ENCODE measurements around the gene SVEP1.

Gene SVEP1

GRCh38 chr9:110346325-110346724, 233.2 kb downstream of the SVEP1 start:
- Histone ChIP-seq H2AFZ (ENCODE audit: low read length) (no peak overlapping the region), H2BK12ac (ENCODE audit: low read length) (no peak overlapping the region), H4K8ac (ENCODE audit: low read depth, low read length) (no peak overlapping the region), H3K27ac (replicated peaks; ENCODE audit: low read length) (no peak overlapping the region), H2BK5ac (ENCODE audit: low read length) (no peak overlapping the region), H3K4me2 (ENCODE audit: insufficient read depth, low read length, poor library complexity, severe bottlenecking) (no peak overlapping the region), H3K36me3 (replicated peaks in 1 of 2; ENCODE audit: control insufficient read depth in 2 of 2, insufficient read depth in 2 of 2, low read length in 2 of 2) (no peaks in the 10 kb centered on the region), H3K4ac (ENCODE audit: low read length) (no peak overlapping the region), H2BK15ac (ENCODE audit: low read length) (no peak overlapping the region), H3K9ac (ENCODE audit: low read depth, low read length, poor library complexity) (no peak overlapping the region), H3K79me1 (ENCODE audit: low read depth, low read length) (no peaks in the 10 kb centered on the region), H4K91ac (ENCODE audit: low read depth, low read length, poor library complexity) (no peak overlapping the region), H3K23ac (ENCODE audit: low read depth, low read length, poor library complexity) (no peak overlapping the region), H2BK120ac (ENCODE audit: low read depth, low read length) (no peak overlapping the region), H3K18ac (ENCODE audit: low read length) (no peak overlapping the region), H2AK5ac (ENCODE audit: low read depth, low read length) (no peak overlapping the region), H3K14ac (ENCODE audit: low read length) (no peak overlapping the region), H3K4me1 (ENCODE audit: control insufficient read depth in 2 of 2, insufficient read depth in 1 of 2, low read depth in 1 of 2, low read length in 2 of 2) (no peaks in the 10 kb centered on the region), H3K9me3 (replicated peaks in 1 of 2; ENCODE audit: control insufficient read depth in 2 of 2, insufficient read depth in 1 of 2, low read depth in 1 of 2, low read length in 2 of 2) (no peaks in the 10 kb centered on the region), H3K27me3 (ENCODE audit: control insufficient read depth in 3 of 3, insufficient read depth in 3 of 3, low read depth in 1 of 3, low read length in 3 of 3) (no peaks in the 10 kb centered on the region), H3K4me3 (ENCODE audit: low read length in 2 of 2) (no peak overlapping the region)
- no CpG with 5 or more reads among the region's 3 CpGs for WGBS, 2 donors (ENCODE audit: extremely low coverage in 2 of 2, insufficient read length in 2 of 2, insufficient replicate concordance in 1 of 2)
- no peak for DNase-seq (ENCODE audit: low spot score)

GRCh38 chr9:110344821-110345220, 234.7 kb downstream of the SVEP1 start:
- no peak overlapping the region for H3K18ac ChIP-seq (ENCODE audit: low read length)
- no peak overlapping the region for H3K4me3 ChIP-seq (ENCODE audit: low read length in 2 of 2)
- WGBS, 2 donors (ENCODE audit: extremely low coverage in 2 of 2, insufficient read length in 2 of 2, insufficient replicate concordance in 1 of 2): 100% methylated on average over 2 of the region's 6 CpGs
- no peak overlapping the region for H3K9ac ChIP-seq (ENCODE audit: low read depth, low read length, poor library complexity)
- no peak overlapping the region for H2BK12ac ChIP-seq (ENCODE audit: low read length)
- no peak overlapping the region for H3K4ac ChIP-seq (ENCODE audit: low read length)
- no peaks in the 10 kb centered on the region for H3K4me1 ChIP-seq (ENCODE audit: control insufficient read depth in 2 of 2, insufficient read depth in 1 of 2, low read depth in 1 of 2, low read length in 2 of 2)
- H2AK5ac ChIP-seq (ENCODE audit: low read depth, low read length): no peak overlapping the region
- no peak overlapping the region for H2BK5ac ChIP-seq (ENCODE audit: low read length)
- H3K36me3 ChIP-seq (replicated peaks in 1 of 2; ENCODE audit: control insufficient read depth in 2 of 2, insufficient read depth in 2 of 2, low read length in 2 of 2): no peaks in the 10 kb centered on the region
- no peak overlapping the region for H3K27ac ChIP-seq (replicated peaks; ENCODE audit: low read length)
- H3K23ac ChIP-seq (ENCODE audit: low read depth, low read length, poor library complexity): no peak overlapping the region
- no peak overlapping the region for H4K91ac ChIP-seq (ENCODE audit: low read depth, low read length, poor library complexity)
- no peaks in the 10 kb centered on the region for H3K27me3 ChIP-seq (ENCODE audit: control insufficient read depth in 3 of 3, insufficient read depth in 3 of 3, low read depth in 1 of 3, low read length in 3 of 3)
- no peak overlapping the region for H4K8ac ChIP-seq (ENCODE audit: low read depth, low read length)
- no peak overlapping the region for H2AFZ ChIP-seq (ENCODE audit: low read length)
- H3K9me3 ChIP-seq (replicated peaks in 1 of 2; ENCODE audit: control insufficient read depth in 2 of 2, insufficient read depth in 1 of 2, low read depth in 1 of 2, low read length in 2 of 2): no peaks in the 10 kb centered on the region
- no peaks in the 10 kb centered on the region for H3K79me1 ChIP-seq (ENCODE audit: low read depth, low read length)
- no peak overlapping the region for H2BK120ac ChIP-seq (ENCODE audit: low read depth, low read length)
- no peak overlapping the region for H2BK15ac ChIP-seq (ENCODE audit: low read length)
- H3K4me2 ChIP-seq (ENCODE audit: insufficient read depth, low read length, poor library complexity, severe bottlenecking): no peak overlapping the region
- DNase-seq (ENCODE audit: low spot score): no peak
- H3K14ac ChIP-seq (ENCODE audit: low read length): no peak overlapping the region

DNA sequence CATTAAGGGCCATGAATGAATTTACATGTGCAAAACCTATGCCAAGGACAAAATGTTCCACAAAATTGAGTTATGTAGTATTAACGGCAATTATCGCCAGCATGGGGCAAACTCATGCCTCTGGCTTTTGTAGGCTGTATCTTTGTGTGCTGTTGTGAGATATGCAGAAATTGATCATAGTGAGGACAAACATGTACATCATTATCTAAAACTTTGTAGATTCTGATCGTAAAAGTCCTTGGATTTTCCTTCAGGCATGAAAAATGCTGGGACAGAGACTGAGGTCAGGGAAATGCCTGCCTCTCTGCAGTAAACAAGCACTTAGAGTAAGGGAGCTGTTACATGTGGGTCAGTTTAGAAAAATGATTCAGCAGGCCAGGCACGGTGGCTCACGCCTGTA, 236.0 kb downstream of the SVEP1 start:
- no peaks in the 10 kb centered on the region for H3K27me3 ChIP-seq (ENCODE audit: control insufficient read depth in 3 of 3, insufficient read depth in 3 of 3, low read depth in 1 of 3, low read length in 3 of 3)
- H3K9ac ChIP-seq (ENCODE audit: low read depth, low read length, poor library complexity): no peak overlapping the region
- H3K27ac ChIP-seq (replicated peaks; ENCODE audit: low read length): no peak overlapping the region
- H3K4me2 ChIP-seq (ENCODE audit: insufficient read depth, low read length, poor library complexity, severe bottlenecking): no peak overlapping the region
- no peak for DNase-seq (ENCODE audit: low spot score)
- H4K8ac ChIP-seq (ENCODE audit: low read depth, low read length): no peak overlapping the region
- H2BK5ac ChIP-seq (ENCODE audit: low read length): no peak overlapping the region
- no peak overlapping the region for H3K4ac ChIP-seq (ENCODE audit: low read length)
- no peak overlapping the region for H3K14ac ChIP-seq (ENCODE audit: low read length)
- no peak overlapping the region for H2BK15ac ChIP-seq (ENCODE audit: low read length)
- H4K91ac ChIP-seq (ENCODE audit: low read depth, low read length, poor library complexity): no peak overlapping the region
- H2BK12ac ChIP-seq (ENCODE audit: low read length): no peak overlapping the region
- H3K36me3 ChIP-seq (replicated peaks in 1 of 2; ENCODE audit: control insufficient read depth in 2 of 2, insufficient read depth in 2 of 2, low read length in 2 of 2): no peaks in the 10 kb centered on the region
- no peaks in the 10 kb centered on the region for H3K4me1 ChIP-seq (ENCODE audit: control insufficient read depth in 2 of 2, insufficient read depth in 1 of 2, low read depth in 1 of 2, low read length in 2 of 2)
- no peak overlapping the region for H3K23ac ChIP-seq (ENCODE audit: low read depth, low read length, poor library complexity)
- no peaks in the 10 kb centered on the region for H3K79me1 ChIP-seq (ENCODE audit: low read depth, low read length)
- H3K9me3 ChIP-seq (replicated peaks in 1 of 2; ENCODE audit: control insufficient read depth in 2 of 2, insufficient read depth in 1 of 2, low read depth in 1 of 2, low read length in 2 of 2): no peaks in the 10 kb centered on the region
- H3K4me3 ChIP-seq (ENCODE audit: low read length in 2 of 2): no peak overlapping the region
- whole genome bisulfite sequencing, 2 donors (ENCODE audit: extremely low coverage in 2 of 2, insufficient read length in 2 of 2, insufficient replicate concordance in 1 of 2): no CpG with 5 or more reads among the region's 5 CpGs
- no peak overlapping the region for H2AK5ac ChIP-seq (ENCODE audit: low read depth, low read length)
- H2AFZ ChIP-seq (ENCODE audit: low read length): no peak overlapping the region
- no peak overlapping the region for H2BK120ac ChIP-seq (ENCODE audit: low read depth, low read length)
- H3K18ac ChIP-seq (ENCODE audit: low read length): no peak overlapping the region

DNA sequence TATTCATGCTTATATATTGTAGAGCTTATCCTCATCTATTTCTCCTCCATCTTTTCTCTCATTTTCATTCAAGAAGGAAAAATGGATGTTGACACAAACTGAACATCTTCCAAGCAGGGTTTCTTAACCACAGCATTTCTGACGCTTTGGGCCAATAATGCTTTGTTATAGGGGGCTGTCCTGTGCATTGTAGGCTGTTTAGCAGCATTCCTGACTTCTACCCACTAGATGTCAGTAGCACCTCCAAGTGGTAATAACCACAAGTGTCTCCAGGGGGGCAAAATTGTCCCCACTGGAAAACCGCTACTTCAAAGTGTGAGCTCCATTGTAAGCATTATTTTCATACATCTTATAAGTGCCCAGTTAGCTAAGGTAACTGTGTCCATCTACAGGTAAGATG, 239.2 kb downstream of the SVEP1 start:
- Histone ChIP-seq H3K36me3 (replicated peaks in 1 of 2; ENCODE audit: control insufficient read depth in 2 of 2, insufficient read depth in 2 of 2, low read length in 2 of 2) (no peaks in the 10 kb centered on the region), H3K18ac (ENCODE audit: low read length) (no peak overlapping the region), H2AFZ (ENCODE audit: low read length) (no peak overlapping the region), H3K23ac (ENCODE audit: low read depth, low read length, poor library complexity) (no peak overlapping the region), H3K27ac (replicated peaks; ENCODE audit: low read length) (no peak overlapping the region), H4K91ac (ENCODE audit: low read depth, low read length, poor library complexity) (no peak overlapping the region), H3K14ac (ENCODE audit: low read length) (no peak overlapping the region), H3K4me2 (ENCODE audit: insufficient read depth, low read length, poor library complexity, severe bottlenecking) (no peak overlapping the region), H3K4ac (ENCODE audit: low read length) (no peak overlapping the region), H2BK12ac (ENCODE audit: low read length) (no peak overlapping the region), H3K4me3 (ENCODE audit: low read length in 2 of 2) (no peak overlapping the region), H2BK5ac (ENCODE audit: low read length) (no peak overlapping the region), H3K27me3 (ENCODE audit: control insufficient read depth in 3 of 3, insufficient read depth in 3 of 3, low read depth in 1 of 3, low read length in 3 of 3) (no peaks in the 10 kb centered on the region), H3K9ac (ENCODE audit: low read depth, low read length, poor library complexity) (no peak overlapping the region), H2BK15ac (ENCODE audit: low read length) (no peak overlapping the region), H2BK120ac (ENCODE audit: low read depth, low read length) (no peak overlapping the region), H4K8ac (ENCODE audit: low read depth, low read length) (no peak overlapping the region), H2AK5ac (ENCODE audit: low read depth, low read length) (no peak overlapping the region), H3K79me1 (ENCODE audit: low read depth, low read length) (no peaks in the 10 kb centered on the region), H3K4me1 (ENCODE audit: control insufficient read depth in 2 of 2, insufficient read depth in 1 of 2, low read depth in 1 of 2, low read length in 2 of 2) (no peaks in the 10 kb centered on the region), H3K9me3 (replicated peaks in 1 of 2; ENCODE audit: control insufficient read depth in 2 of 2, insufficient read depth in 1 of 2, low read depth in 1 of 2, low read length in 2 of 2) (no peaks in the 10 kb centered on the region)
- WGBS, 2 donors (ENCODE audit: extremely low coverage in 2 of 2, insufficient read length in 2 of 2, insufficient replicate concordance in 1 of 2): no CpG with 5 or more reads among the region's 2 CpGs
- no peak for DNase-seq (ENCODE audit: low spot score)
